Measurements from ENCODE around the gene FAXDC2. TPM values are rescaled to one million over a fixed set of nuclear protein-coding genes. Genes with fewer than 3 reads are reported as not detected.

Gene FAXDC2
- polyA plus RNA-seq, 1 experiment, result 13.6 TPM

DNA sequence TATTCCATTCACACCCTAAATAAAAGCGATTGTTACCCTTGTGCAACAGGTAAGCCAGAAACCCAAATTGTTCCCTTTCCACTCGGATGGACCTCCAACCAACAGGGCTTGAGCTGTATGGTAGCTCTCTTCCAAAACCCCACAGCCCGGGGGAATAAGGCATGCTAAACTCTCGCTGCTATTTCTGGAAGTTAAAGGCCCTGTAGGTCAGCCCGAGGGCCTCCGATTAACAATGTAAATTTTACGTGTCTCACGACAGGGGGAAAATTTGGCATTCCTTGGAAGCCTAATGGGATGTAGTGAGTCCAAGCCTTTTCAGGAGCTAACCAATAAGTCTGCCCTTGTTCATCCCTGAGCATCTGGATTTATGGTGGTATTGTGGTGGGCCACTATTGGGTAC, 34.0 kb upstream of the FAXDC2 start:
- Histone ChIP-seq H3K36me3 (ENCODE audit: control insufficient read depth, insufficient read depth, low read length) (peaks cover 5% of the 10 kb centered on the region), H3K27me3 (ENCODE audit: control insufficient read depth, insufficient read depth, low read length) (no peaks in the 10 kb centered on the region), H3K4me3 (ENCODE audit: low read depth, low read length) (no peak overlapping the region)
- no peak for TF ChIP-seq CTCF (IDR thresholded peaks at IDR 0.05; ENCODE audit: insufficient read depth, low read depth, low read length)
- DNase-seq (ENCODE audit: low read depth), result no peak
- CTCF ChIA-PET, result no interaction called here
- POLR2A ChIA-PET, result no interaction called here

DNA sequence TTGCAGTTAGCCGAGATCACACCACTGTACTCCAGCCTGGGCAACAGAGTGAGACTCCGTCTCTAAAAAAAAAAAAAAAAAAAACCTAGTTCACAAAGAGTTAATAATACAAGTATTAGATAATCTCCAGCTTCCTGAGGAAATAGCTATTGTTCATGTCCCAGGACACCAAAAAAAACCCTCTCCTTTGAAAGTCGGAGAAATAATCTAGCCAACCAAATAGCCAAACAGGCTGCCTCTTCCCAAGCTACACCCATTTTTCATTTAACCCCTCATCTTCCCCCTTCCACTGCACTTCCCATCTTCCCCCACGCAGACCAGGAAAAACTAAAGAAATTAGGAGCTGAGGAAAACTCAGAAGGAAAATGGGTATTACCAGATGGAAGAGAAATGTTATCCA, 31.6 kb upstream of the FAXDC2 start:
- TF ChIP-seq CTCF (IDR thresholded peaks at IDR 0.05; ENCODE audit: insufficient read depth, low read depth, low read length), result no peak
- Histone ChIP-seq H3K36me3 (ENCODE audit: control insufficient read depth, insufficient read depth, low read length) (no peaks in the 10 kb centered on the region), H3K27me3 (ENCODE audit: control insufficient read depth, insufficient read depth, low read length) (no peaks in the 10 kb centered on the region), H3K4me3 (ENCODE audit: low read depth, low read length) (no peak overlapping the region)
- CTCF ChIA-PET, result interaction anchor here (1.1 to 1.6 kb wide), 2 partner anchors 31 to 232 kb away, joined by 3 read pairs; partner anchors contain the start of gene FAXDC2
- POLR2A ChIA-PET, result no interaction called here
- no peak for DNase-seq (ENCODE audit: low read depth)

DNA sequence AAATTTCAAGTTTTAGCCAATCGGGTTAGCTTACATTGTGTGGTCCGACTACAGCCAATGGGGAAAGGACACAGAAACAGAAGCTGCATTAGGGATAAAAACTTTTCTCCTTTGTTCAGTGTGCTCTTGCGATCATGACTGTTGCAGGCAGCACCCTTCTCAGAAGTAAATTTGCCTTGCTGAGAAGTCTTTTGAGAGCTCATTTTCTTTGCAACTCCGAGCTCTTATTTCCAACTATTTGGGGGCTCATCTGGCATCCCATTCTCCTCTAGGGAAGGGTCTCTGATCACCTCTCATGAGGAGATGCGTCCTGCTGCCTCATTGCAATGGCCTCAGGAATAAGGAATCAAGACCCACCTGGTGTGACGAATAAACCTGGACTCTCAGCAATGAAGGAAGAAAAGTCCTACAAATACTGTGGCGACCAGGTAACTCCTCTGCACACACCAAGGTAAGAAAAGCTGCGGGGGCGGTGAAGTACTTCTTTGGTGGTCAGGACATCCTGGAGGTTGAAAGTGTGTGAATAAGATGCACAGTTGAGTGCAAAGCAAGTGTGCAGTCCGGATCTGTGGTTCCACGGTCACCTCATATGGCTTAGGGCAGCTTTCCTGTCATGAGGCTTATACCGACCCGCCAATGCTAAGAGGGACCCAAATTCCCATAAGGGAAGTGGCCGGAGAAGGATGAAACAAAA, 28.4 kb upstream of the FAXDC2 start:
- ChIA-PET CTCF (no interaction called here), POLR2A (no interaction called here)
- H3K36me3 ChIP-seq (ENCODE audit: control insufficient read depth, insufficient read depth, low read length), result peaks cover 9% of the 10 kb centered on the region
- H3K4me3 ChIP-seq (ENCODE audit: low read depth, low read length), result no peak overlapping the region
- no peak for TF ChIP-seq CTCF (IDR thresholded peaks at IDR 0.05; ENCODE audit: insufficient read depth, low read depth, low read length)
- no peaks in the 10 kb centered on the region for H3K27me3 ChIP-seq (ENCODE audit: control insufficient read depth, insufficient read depth, low read length)
- DNase-seq (ENCODE audit: low read depth), result no peak

- CTCF ChIA-PET, result no interaction called here
- H3K36me3 ChIP-seq (ENCODE audit: control insufficient read depth, insufficient read depth, low read length), result peaks cover 13% of the 10 kb centered on the region
Observed at GRCh38 chr5:154873791-154874331, 23.5 kb upstream of the FAXDC2 start.

GRCh38 chr5:154871734-154872133, 21.3 kb upstream of the FAXDC2 start:
- H3K36me3 ChIP-seq (ENCODE audit: control insufficient read depth, insufficient read depth, low read length), result peaks cover 13% of the 10 kb centered on the region

More at GRCh38 chr5:154873791-154874331, 23.5 kb upstream of the FAXDC2 start:
- POLR2A ChIA-PET, result no interaction called here
- no peak overlapping the region for H3K4me3 ChIP-seq (ENCODE audit: low read depth, low read length)
- TF ChIP-seq CTCF (IDR thresholded peaks at IDR 0.05; ENCODE audit: insufficient read depth, low read depth, low read length), result no peak
- no peak for DNase-seq (ENCODE audit: low read depth)
- no peaks in the 10 kb centered on the region for H3K27me3 ChIP-seq (ENCODE audit: control insufficient read depth, insufficient read depth, low read length)

More at GRCh38 chr5:154871734-154872133, 21.3 kb upstream of the FAXDC2 start:
- CTCF ChIA-PET, result interaction anchor here (1.2 kb wide), 1 partner anchor 42 kb away, joined by 3 read pairs; no protein-coding TSS in a partner anchor
- POLR2A ChIA-PET, result no interaction called here
- DNase-seq (ENCODE audit: low read depth), result no peak
- Histone ChIP-seq H3K27me3 (ENCODE audit: control insufficient read depth, insufficient read depth, low read length) (no peaks in the 10 kb centered on the region), H3K4me3 (ENCODE audit: low read depth, low read length) (no peak overlapping the region)
- no peak for TF ChIP-seq CTCF (IDR thresholded peaks at IDR 0.05; ENCODE audit: insufficient read depth, low read depth, low read length)

Data from BJ (cell line).